Measurements from ENCODE around the gene AGPAT2.

DNA sequence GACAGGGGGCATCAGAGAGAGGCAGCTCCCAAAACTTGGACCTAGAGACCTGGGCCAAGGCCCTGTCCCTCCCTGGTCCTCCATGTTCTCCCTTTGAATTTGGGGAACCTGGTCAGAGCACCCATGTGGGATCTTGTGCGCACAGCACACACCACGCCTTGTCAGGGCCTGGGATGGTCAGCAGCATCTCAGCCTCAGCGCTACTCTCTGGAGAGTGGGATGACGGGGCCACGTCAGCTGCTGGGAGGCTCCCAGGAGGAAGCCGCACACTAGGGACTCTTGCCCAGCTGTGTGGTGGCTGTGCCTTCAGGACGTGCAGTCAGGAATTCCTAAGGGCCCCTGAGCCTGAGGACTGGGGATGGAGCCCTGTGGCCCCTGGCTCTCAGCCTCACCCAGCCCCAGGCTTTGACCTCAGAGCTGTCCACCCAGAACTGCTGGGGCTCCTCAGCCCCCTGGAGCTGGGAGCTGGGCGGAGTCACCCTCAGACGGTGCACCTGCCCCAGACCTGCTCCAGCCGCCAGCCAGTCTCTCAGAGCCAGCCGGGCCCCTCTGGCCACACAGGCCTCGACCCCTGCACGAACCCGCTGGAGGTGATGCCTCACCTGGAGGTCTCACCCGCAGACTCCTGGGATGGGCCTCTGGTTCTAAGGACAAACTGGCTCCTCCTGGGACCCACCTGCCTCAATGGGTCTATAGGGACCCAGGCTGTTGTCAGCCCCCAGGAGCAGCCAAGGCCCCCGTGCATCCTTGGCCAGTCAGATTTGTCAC is 62.9 kb downstream of the AGPAT2 start:
- no peak for TF ChIP-seq EZH2 (IDR thresholded peaks at IDR 0.05; ENCODE audit: borderline replicate concordance, low read depth, low read length, severe bottlenecking)
- TF ChIP-seq, protein P1, sequence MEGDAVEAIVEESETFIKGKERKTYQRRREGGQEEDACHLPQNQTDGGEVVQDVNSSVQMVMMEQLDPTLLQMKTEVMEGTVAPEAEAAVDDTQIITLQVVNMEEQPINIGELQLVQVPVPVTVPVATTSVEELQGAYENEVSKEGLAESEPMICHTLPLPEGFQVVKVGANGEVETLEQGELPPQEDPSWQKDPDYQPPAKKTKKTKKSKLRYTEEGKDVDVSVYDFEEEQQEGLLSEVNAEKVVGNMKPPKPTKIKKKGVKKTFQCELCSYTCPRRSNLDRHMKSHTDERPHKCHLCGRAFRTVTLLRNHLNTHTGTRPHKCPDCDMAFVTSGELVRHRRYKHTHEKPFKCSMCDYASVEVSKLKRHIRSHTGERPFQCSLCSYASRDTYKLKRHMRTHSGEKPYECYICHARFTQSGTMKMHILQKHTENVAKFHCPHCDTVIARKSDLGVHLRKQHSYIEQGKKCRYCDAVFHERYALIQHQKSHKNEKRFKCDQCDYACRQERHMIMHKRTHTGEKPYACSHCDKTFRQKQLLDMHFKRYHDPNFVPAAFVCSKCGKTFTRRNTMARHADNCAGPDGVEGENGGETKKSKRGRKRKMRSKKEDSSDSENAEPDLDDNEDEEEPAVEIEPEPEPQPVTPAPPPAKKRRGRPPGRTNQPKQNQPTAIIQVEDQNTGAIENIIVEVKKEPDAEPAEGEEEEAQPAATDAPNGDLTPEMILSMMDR (IDR thresholded peaks at IDR 0.05; ENCODE audit: borderline replicate concordance, extremely low read depth, low read length, poor library complexity, severe bottlenecking) = no peak

Measured in DND-41 (cell line).